Left ventricle myocardium superior (tissue), 1 donor: ENCODE measurements around the gene CD37. TPM values are rescaled to one million over a fixed set of nuclear protein-coding genes. Genes with fewer than 3 reads are reported as not detected.
"Not testable (repeated sequence)": the region's sequence is repeated elsewhere in the genome, so short reads cannot be mapped to it uniquely, and the experiment has no call there.

Experiments
- ATAC-seq: fragments of 200-7000 bp; cut with Tn5 transposase; one replicate; pipeline ENCODE4 v1.9.1; 2020; ENCODE audit warnings: mild to moderate bottlenecking, moderate library complexity
- DNase-seq: peaks from one replicate; pipeline ENCODE4 v3.0.0-alpha.2; 2020
- intact Hi-C: fragments of 100-400 bp; cut with micrococcal nuclease; formaldehyde crosslinking; loops from one replicate; pipeline ENCODE4 v1.11.0; 2022
- microRNA-seq: library from miRNA; unstranded; fragments of <30 nt; microRNA quantifications from one replicate; pipeline ENCODE4 v1.2.0, GENCODE V29; 2020; ENCODE audit warnings: borderline number of aligned reads
- total RNA-seq: library from RNA; stranded (reverse); fragmentation: NEBNext Ultra II Directional; extraction: Animal tissue kit (Norgen Biotek cat#: 25700); gene quantifications from one replicate; pipeline ENCODE4 v1.2.1, GENCODE V29; 2021
- donor health status: DM: no; HTN: yes; CAD: no; lungs with severe emphysema.

CD37 gene
- total RNA-seq, 1 donor from 2014 or later = 6.5 TPM

DNA sequence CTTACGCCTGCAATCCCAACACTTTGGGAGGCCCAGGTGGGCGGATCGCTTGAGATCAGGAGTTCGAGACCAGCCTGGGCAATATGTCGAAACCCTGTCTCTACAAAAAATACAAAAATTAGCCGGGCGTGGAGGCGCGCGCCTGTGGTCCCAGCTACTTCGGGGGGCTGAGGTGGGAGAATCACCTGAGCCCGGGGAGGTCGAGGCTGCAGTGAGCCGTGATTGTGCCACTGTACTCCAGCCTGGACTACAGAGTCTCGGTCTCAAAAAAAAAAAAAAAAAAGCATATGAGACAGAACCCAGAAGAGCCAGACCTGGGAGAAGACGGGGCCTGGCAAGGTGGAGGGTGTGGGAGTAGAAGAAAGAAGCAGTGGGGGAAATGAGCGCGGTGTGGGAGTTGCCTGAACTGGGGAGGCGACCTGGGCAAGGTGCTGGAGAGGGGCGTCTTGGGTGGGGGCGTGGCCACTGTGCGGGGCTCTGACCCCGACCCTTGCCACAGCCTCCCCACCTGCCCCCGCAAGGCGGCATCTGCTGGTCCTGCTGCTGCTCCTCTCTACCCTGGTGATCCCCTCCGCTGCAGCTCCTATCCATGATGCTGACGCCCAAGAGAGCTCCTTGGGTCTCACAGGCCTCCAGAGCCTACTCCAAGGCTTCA is 29.0 kb downstream of the CD37 start:
- ATAC-seq = no peak
- no peak for DNase-seq
- intact Hi-C loops = no loop called here

DNA sequence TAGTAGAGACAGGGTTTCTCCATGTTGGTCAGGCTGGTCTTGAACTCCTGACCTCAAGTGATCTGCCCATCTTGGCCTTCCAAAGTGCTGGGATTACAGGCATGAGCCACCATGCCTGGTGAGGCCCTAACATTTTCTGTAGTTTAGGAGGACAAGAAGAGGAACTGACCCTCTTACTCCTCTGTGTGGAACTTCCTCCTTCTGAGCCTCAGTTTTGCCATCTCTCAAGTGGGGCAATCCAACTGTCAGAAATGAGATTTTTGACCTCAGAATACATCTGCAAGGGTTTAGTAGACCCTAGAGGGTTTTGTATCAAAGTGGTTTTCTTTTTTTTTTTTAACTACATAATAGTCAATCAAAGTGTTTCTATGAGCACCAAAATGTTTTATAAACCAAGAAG is 30.9 kb downstream of the CD37 start:
- DNase-seq = no peak
- ATAC-seq = no peak
- intact Hi-C loops = no loop called here

DNA sequence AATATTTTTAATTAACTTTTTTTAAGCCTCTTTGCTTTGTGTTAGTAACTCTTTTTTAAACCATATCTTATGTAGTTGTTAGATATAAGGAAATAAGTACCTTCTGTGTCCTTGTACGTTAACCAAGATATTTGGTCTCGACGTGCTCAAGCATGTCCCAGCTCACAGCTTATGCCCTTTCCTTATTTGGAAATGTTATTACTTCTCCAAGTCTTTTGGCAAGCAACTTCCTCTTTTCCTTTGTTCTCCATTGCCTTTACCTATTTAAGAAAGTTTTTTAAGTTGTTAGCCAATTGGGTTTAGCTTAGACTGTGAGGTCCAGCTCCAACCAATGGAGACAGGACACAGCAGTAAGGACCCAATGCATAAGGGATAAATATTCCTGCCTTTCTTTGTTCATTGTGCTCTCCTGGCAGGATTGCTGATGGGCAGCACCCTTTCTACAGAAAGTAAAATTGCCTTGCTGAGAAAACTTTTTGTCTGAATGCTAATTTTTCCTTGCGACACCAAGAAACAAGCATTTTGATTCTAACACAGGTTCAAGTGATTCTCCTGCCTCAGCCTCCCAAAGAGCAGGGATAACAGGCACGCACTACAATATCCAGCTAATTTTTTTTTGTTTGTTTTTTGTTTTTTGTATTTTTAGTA is 33.6 kb downstream of the CD37 start:
- ATAC-seq = no peak
- intact Hi-C loops = no loop called here
- no peak for DNase-seq

DNA sequence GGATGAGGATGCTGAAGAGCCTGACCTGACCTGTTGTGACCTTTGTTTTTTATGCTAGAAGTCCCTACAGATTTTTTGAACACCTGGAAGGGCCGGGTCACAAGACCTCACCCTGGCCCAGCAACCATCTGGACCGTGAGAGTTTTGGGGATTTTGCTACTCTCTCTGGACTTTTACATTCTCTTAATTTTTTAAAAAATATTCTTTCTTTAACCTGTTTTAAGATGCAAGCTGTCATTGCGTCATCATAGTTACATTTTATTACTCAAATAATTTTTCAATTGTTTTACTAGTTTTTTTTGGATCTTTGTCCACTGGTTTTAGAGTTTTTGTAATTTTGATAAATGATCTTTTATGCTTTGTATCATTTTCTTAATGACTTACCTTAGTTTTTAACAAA is 36.0 kb downstream of the CD37 start:
- ATAC-seq (no peak), DNase-seq (no peak)
- intact Hi-C loops = no loop called here

DNA sequence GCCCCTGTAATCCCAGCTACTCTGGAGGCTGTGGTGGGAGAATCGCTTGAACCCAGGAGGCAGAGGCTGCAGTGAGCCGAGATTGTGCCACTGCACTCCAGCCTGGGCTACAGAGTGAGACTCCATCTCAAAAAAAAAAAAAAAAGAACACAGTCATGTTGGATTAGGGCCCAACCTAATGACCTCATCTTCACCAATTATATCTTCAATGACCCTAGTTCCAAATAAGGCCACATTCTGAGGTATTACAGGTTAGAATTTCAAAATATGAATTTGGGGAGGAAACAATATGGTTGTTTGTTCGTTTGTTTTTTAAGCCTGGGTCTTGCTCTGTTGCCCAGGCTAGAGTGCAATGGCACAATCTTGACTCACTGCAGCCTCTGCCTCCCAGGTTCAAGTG is 38.0 kb downstream of the CD37 start:
- DNase-seq, ATAC-seq, intact Hi-C loops: not testable (repeated sequence)

DNA sequence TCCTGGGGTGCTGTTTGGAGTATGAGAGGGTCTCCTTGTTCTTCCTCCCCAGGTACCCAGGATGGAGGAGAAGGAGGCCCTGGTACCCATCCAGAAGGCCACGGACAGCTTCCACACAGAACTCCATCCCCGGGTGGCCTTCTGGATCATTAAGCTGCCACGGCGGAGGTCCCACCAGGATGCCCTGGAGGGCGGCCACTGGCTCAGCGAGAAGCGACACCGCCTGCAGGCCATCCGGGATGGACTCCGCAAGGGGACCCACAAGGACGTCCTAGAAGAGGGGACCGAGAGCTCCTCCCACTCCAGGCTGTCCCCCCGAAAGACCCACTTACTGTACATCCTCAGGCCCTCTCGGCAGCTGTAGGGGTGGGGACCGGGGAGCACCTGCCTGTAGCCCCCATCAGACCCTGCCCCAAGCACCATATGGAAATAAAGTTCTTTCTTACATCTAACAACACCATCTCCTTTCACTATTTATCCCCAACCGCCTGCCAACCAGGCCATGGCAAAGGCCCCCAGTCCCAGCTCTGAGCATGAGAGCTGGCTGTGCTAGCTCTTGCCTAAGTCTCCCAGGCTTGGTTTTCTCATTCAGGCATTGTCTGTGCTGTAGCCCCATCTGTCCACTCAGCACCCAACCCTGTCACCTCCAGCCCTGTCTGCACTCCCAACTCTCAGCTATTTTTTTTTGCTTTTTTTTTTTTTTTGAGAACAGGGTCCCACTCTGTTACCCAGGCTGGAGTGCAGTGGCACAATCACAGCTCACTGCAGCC is 39.6 kb downstream of the CD37 start:
- intact Hi-C loops = no loop called here
- no peak for DNase-seq
- no peak for ATAC-seq

DNA sequence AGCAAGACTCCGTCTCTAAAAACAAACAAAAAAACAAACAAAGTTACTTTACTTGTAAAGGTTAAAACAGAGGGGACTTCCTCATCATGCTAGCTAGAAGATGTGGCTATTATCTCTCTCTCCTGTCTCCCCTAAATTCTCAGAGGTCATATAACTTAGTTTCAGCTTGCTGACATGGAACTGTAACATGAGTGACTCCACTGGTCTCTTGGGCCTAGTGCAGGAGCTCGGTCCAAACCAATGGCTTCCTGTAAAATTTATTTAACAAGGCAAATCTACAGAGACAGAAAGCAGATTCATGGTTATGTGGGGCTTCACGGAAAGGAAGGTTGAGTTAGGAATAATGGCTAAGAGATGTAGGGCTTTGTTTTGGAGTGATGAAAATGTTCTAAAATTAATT is 43.3 kb downstream of the CD37 start:
- DNase-seq (no peak), ATAC-seq (no peak)
- intact Hi-C loops = no loop called here

DNA sequence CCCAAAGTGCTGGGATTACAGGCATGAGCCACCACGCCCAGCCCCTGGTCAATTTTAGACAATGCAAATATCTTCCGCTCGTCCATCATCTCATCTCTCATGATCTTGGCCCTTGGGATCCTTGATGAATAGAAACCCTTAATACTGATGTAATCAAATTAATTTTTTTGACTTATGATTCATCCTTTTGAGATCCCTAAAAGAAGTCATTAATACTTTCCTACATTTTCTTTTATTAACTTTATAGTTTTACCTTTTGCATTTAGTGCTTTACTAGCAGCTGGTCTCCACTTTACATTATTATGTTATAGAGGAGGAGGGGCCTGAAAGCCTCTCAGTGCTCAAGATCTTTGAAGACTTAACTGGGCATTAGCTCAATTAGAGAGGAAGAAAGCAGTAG is 45.2 kb downstream of the CD37 start:
- intact Hi-C loops = no loop called here
- no peak for DNase-seq
- no peak for ATAC-seq

DNA sequence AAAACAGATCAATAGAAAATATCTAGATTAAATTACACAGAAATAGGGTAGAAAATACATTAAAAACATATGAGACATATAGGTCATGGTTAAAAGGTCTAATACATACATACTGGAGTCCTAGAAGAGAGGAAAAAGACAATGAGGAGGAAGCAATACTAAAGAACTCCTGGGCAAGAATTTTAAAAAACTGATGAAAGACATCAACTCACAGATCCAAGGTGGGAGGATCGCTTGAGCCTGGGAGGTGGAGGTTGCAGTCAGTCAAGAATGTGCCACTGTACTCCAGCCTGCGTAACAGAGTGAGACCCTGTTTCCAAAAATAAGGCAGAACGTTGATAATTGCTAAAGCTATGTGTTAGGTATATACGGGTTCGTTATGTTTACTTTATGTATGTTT is 47.4 kb downstream of the CD37 start:
- DNase-seq (no peak), ATAC-seq (no peak)
- intact Hi-C loops = no loop called here

DNA sequence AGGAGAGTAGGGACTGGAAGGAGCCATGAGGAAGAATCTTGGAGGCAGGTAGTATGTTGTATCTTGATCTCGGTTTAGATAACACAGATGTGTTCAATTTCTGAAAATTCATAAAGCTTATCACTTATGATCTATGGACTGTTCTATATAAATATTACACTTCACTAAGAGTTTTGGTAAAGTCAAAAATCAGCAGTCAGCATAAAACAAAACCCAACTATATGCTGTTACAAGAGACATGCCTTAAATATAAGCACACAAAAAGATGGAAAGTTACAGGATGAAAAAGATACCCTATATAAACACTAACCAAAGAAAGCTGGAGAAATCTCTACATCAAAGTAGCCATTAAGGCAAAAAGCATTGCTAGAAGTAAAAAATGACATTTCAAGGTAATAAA is 48.4 kb downstream of the CD37 start:
- intact Hi-C loops = no loop called here
- no peak for DNase-seq
- ATAC-seq = no peak

DNA sequence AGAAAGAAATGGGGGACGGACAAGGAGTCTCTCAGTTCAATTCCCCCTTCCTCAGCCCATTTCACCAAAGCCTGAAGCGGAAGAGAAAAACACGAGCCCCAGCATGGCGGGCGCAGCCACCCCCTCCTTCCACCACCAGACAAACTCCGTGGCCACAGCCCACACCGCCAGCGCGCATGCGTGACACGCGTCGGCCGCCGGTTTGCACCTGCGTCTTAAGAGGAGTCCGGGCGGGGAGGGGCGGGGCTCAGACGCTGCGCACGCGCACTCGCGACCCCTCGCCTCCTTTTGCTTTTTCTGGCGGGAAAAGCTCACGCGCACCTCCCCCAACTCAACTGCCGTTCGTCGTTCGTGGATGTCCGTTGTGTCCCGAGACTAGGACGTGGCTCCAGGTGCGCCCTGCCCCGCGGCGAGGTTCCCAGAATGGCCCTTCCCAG is 52.7 kb downstream of the CD37 start, which contains the start of gene KASH5:
TSS of gene KASH5 (plus strand) at position 314 of the 437 bp plus-strand sequence. CDS start 2,635 bp downstream, outside the sequence.
- ATAC-seq (peak; percentile 80), DNase-seq (peak; percentile 85)
- intact Hi-C loops = no loop called here

DNA sequence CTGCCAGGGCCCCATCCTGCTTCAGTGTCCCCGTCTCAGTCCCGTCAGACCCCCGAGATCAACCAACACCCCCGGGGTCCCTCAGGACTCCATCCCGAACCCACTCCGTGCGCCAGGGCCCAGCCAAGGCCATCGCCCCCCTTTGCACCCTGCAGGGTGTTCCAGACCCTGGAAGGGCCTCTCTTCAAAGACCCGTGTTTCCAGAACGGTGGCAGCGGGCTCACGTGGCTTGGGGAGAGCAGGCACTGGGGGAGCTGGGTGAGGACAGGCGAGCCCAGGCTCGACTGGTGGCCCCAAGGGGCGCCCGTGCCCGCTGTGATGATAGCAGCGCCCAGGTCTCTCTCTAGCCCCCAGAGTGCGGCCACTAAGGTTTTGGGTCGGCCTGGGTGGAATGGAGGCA is 54.2 kb downstream of the CD37 start:
- intact Hi-C loops = no loop called here
- DNase-seq (no peak), ATAC-seq (no peak)

Small RNA genes lying within 50 kb of the gene (microRNA-seq; reads per million reads assigned to microRNA genes)
- gene MIR4324 = not detected

Other genes with a start within 250 kb of the CD37 start
- 139 TPM for gene SNRNP70, start 250.0 kb upstream of the CD37 start, total RNA-seq
- gene LIN7B, start 221.0 kb upstream of the CD37 start, total RNA-seq = 19.8 TPM
- 1.2 TPM for gene C19orf73, start 216.3 kb upstream of the CD37 start, total RNA-seq
- 4.0 TPM for gene PPFIA3, start 215.9 kb upstream of the CD37 start, total RNA-seq
- gene HRC, start 180.0 kb upstream of the CD37 start, total RNA-seq = 868 TPM
- gene TRPM4, start 177.6 kb upstream of the CD37 start, total RNA-seq = 26.6 TPM
- 1.1 TPM for gene SLC6A16, start 10.2 kb upstream of the CD37 start, total RNA-seq
- 62.7 TPM for gene TEAD2, start 27.0 kb downstream of the CD37 start, total RNA-seq
- gene DKKL1, start 28.5 kb downstream of the CD37 start, total RNA-seq = not detected
- not detected for gene KASH5, start 52.8 kb downstream of the CD37 start, total RNA-seq
- not detected for gene PTH2, start 88.0 kb downstream of the CD37 start, total RNA-seq
- not detected for gene GFY, start 90.0 kb downstream of the CD37 start, total RNA-seq
- 1.4 TPM for gene SLC17A7, start 106.1 kb downstream of the CD37 start, total RNA-seq
- 29.6 TPM for gene PIH1D1, start 116.4 kb downstream of the CD37 start, total RNA-seq
- gene ALDH16A1, start 117.8 kb downstream of the CD37 start, total RNA-seq = 11.5 TPM
- 5.9 TPM for gene FLT3LG, start 138.8 kb downstream of the CD37 start, total RNA-seq
- 1,289 TPM for gene RPL13A, start 152.2 kb downstream of the CD37 start, total RNA-seq
- 1,034 TPM for gene RPS11, start 161.0 kb downstream of the CD37 start, total RNA-seq
- 84.7 TPM for gene FCGRT, start 177.3 kb downstream of the CD37 start, total RNA-seq
- 8.5 TPM for gene RCN3, start 192.6 kb downstream of the CD37 start, total RNA-seq
- 46.7 TPM for gene NOSIP, start 245.2 kb downstream of the CD37 start, total RNA-seq
- 1.3 TPM for gene PRRG2, start 245.9 kb downstream of the CD37 start, total RNA-seq